ENCODE data around the gene USP49.

- TF ChIP-seq CTCF (conservative IDR thresholded peaks at IDR 0.05; ENCODE audit: low read depth, low read length) (no peak), EZH2 (IDR thresholded peaks at IDR 0.05; ENCODE audit: borderline replicate concordance, low read depth, low read length, poor library complexity, severe bottlenecking) (no peak)
Observed at GRCh38 chr6:41937472-41937860, 42.3 kb upstream of the USP49 start.

Data from A673 (cell line).